ENCODE data around the gene VIPR2.

GRCh38 chr7:159045839-159046238 lies 98.8 kb downstream of the VIPR2 start:
- TF ChIP-seq, protein P1, sequence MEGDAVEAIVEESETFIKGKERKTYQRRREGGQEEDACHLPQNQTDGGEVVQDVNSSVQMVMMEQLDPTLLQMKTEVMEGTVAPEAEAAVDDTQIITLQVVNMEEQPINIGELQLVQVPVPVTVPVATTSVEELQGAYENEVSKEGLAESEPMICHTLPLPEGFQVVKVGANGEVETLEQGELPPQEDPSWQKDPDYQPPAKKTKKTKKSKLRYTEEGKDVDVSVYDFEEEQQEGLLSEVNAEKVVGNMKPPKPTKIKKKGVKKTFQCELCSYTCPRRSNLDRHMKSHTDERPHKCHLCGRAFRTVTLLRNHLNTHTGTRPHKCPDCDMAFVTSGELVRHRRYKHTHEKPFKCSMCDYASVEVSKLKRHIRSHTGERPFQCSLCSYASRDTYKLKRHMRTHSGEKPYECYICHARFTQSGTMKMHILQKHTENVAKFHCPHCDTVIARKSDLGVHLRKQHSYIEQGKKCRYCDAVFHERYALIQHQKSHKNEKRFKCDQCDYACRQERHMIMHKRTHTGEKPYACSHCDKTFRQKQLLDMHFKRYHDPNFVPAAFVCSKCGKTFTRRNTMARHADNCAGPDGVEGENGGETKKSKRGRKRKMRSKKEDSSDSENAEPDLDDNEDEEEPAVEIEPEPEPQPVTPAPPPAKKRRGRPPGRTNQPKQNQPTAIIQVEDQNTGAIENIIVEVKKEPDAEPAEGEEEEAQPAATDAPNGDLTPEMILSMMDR (IDR thresholded peaks at IDR 0.05) = no peak
- no peak for TF ChIP-seq POLR2A (IDR thresholded peaks at IDR 0.05)
